Nephron (organoid): ENCODE results near the gene POPDC2.
A peak's percentile ranks its signal among the peaks of the same experiment; 100 is the strongest.

Source experiments
- H3K27ac Mint-ChIP-seq, 3 experiments: 2 replicates each; pipeline ENCODE4 v1.8.0; 2020; ENCODE audit warnings: mixed read lengths in 3 of 3, mild to moderate bottlenecking in 2 of 3, moderate library complexity in 1 of 3
- H3K27me3 Mint-ChIP-seq: 2 replicates; pipeline ENCODE4 v1.8.0; 2021; ENCODE audit warnings: low read depth, mild to moderate bottlenecking, moderate library complexity, mixed read lengths
- H3K36me3 Mint-ChIP-seq: 2 replicates; pipeline ENCODE4 v1.8.0; 2020; ENCODE audit warnings: low read depth, mixed read lengths
- H3K4me1 Mint-ChIP-seq: 2 replicates; pipeline ENCODE4 v1.8.0; 2020; ENCODE audit warnings: mixed read lengths
- H3K4me3 Mint-ChIP-seq, 3 experiments: 2 replicates each; pipeline ENCODE4 v1.8.0; 2020; ENCODE audit warnings: mild to moderate bottlenecking in 3 of 3, mixed read lengths in 3 of 3, moderate library complexity in 2 of 3
- H3K9me3 Mint-ChIP-seq: 2 replicates; pipeline ENCODE4 v1.8.0; 2020; ENCODE audit warnings: mixed read lengths
- CTCF ChIP-seq, 3 experiments: fragments of 200-600 bp; sonication (generic); IDR thresholded peaks; one replicate each; pipeline ENCODE4 v1.5.0; 2021; ENCODE audit warnings: antibody characterized with exemption in 3 of 3; ENCODE audit not compliant: unreplicated experiment in 3 of 3

The POPDC2 gene

DNA sequence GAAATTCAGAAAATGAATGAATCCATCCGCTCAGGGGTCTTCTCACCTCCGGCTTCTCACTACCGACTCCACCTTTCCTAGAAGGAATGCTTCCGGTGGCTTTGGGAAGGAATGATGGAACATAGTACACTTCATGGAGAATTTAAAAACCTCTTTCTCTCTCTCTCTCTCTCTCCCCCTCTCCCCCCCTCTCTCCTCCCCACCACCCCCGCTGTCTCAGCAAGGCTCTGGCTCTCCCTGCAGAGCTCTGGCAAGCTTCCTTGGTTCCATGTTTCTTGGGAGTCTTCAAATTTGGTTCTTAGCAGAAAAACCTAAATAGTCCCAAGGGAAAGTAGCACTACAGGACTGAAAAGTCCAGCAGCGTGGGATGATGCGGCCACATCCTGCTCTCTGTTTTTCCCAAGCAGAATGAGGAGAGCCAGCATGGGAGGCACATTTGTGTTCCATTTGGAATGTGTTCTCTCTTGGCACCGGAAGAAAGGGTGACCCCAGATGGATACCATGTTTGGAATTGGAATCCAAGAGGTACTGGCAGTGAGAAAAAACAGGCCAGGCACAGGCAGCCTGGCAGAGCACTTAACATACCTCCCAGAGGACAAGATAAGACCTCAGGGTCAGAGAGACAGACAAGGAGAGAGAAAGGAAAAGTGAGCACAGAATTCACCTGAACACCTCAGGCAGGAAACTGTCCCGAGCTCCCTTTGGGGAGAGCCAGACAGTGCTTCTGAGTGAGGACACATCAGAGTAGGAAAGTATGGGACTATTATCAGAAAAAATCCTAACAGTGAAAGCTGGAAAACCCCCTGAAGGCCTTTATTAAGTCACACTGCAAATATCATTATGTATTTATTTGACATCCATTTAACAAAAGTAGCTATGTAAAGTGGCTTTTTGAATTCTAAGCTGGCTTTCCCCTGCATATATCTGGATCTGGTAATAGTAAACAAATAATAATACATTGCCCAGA is at the start of gene POPDC2:
POPDC2 (minus strand) TSS at position 116 of the 967 bp plus-strand sequence. CDS start 166 bp downstream, outside the sequence.
- TF ChIP-seq CTCF (IDR thresholded peaks at IDR 0.05; ENCODE audit: unreplicated experiment in 3 of 3), result no peak
- Mint-ChIP-seq H3K27me3 (peaks cover 3% of the 10 kb centered on the region), H3K9me3 (no peaks in the 10 kb centered on the region), H3K36me3 (no peaks in the 10 kb centered on the region), H3K27ac (peak within 1 kb of the TSS in 2 of 3 experiments; percentile 86 to 93), H3K4me1 (peaks cover 51% of the 10 kb centered on the region), H3K4me3 (peak within 1 kb of the TSS in 1 of 3 experiments; percentile 24)

DNA sequence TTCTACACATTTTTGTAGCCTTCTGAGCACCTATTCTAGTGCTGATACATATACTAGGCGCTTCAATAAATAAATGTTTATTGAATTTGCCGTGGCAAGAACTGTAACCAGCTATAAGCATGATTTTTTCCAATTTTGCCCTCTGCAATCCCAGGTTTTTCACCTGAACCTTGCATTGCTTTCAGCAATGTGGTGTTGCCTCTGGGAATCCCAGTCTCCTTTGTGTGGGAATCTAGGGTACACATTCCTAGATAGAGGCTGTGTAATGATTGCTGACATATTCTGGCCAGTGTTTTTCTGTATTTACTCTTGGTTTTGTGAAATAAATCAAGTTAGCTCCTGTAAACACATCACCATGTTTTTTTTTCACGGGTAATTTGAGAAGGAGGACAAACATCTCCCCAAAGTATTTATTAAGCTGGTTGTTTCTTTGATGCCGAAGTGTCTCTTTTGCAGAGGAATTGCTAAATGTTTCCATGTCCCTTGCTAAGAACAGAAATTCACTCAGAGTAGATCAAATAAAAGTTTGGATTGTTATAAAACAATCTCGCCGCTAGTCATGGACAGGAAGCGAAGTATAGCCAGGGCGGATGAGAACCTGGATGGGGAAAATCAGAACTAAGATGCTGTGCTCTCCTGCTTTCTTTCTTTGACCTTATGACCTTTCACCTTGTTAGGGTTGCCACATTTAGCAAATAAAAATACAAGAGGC is 43.6 kb upstream of the POPDC2 start:
- Mint-ChIP-seq H3K4me1 (peaks cover 9% of the 10 kb centered on the region), H3K27ac (peak overlapping the region in 2 of 3 experiments; percentile 41 to 82), H3K9me3 (no peaks in the 10 kb centered on the region), H3K36me3 (peaks cover 3% of the 10 kb centered on the region), H3K4me3 (peak overlapping the region; percentile 84 to 90 (median 87)), H3K27me3 (peaks cover 4% of the 10 kb centered on the region)
- no peak for TF ChIP-seq CTCF (IDR thresholded peaks at IDR 0.05; ENCODE audit: unreplicated experiment in 3 of 3)

DNA sequence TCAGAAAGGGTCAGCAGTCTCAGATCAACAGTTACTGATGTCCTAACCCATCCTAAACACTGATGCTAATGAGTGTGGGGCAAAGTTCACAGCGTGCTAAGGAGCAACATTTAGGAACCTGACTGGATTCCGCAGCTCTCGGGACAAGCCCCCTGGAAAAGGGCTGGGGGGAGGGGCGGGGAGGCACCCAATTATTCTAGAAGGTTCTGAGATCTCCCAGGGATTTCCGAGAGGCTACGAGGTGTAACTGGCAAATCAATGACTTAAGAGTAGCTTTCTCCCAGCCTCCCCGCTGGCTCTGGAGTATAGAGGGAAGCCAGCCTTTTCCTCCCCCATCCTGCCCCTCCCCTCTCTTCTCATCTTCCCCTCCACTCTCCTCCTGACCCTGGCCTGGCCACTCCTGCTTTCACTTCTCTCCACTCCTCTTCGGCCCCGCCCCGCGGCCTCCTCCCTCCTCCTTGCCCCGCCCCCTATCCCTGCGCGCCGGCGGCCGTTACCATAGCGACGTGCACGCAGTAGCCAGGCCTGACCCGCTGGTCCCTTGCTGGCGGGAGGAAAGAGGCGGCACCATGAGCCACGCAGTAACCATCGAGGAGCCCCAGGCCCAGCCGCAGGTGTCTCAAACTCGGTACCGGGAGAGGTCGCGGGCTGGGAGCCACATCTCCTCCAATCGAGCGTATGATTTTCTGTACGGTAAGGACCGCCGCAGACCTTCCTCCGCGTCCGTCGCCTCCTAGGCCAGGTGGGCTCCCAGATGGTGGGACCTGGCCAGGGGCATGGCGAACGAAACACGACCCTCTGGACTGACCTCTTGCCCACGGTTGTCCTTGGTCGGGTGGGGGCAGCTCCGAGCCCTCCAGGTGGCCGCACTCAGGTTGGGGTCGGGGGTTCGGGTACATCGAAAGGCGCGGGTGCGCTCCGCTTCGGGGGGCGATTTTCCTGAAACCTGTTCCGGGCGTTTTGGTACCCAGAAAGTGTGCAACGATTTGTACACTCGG is 42.4 kb upstream of the POPDC2 start, which contains the start of gene CFAP91:
CFAP91 (plus strand) TSS at position 493 of the 998 bp plus-strand sequence; CDS start at position 570, 77 bp downstream.
- peak within 1 kb of the TSS in 2 of 3 experiments; percentile 41 to 82 for H3K27ac Mint-ChIP-seq
- no peaks in the 10 kb centered on the region for H3K9me3 Mint-ChIP-seq
- H3K36me3 Mint-ChIP-seq, result no peaks in the 10 kb centered on the region
- no peak for TF ChIP-seq CTCF (IDR thresholded peaks at IDR 0.05; ENCODE audit: unreplicated experiment in 3 of 3)
- peaks cover 4% of the 10 kb centered on the region for H3K27me3 Mint-ChIP-seq
- peak within 1 kb of the TSS; percentile 84 to 90 (median 87) for H3K4me3 Mint-ChIP-seq
- peaks cover 9% of the 10 kb centered on the region for H3K4me1 Mint-ChIP-seq

- H3K4me1 Mint-ChIP-seq, result peaks cover 9% of the 10 kb centered on the region
- H3K36me3 Mint-ChIP-seq, result no peaks in the 10 kb centered on the region
- H3K27ac Mint-ChIP-seq, result no peak overlapping the region
- H3K27me3 Mint-ChIP-seq, result peaks cover 4% of the 10 kb centered on the region
- TF ChIP-seq CTCF (IDR thresholded peaks at IDR 0.05; ENCODE audit: unreplicated experiment in 3 of 3), result no peak
- no peak overlapping the region for H3K4me3 Mint-ChIP-seq
- H3K9me3 Mint-ChIP-seq, result no peaks in the 10 kb centered on the region
Measured at GRCh38 chr3:119700920-119701734, 40.7 kb upstream of the POPDC2 start.
